ENCODE results near the gene FAM89B. TPM values are rescaled to one million over a fixed set of nuclear protein-coding genes. Genes with fewer than 3 reads are reported as not detected.

FAM89B gene
- total and polyA plus RNA-seq, 10 donors, result 34.5 to 66.1 (median 48.4) TPM

DNA sequence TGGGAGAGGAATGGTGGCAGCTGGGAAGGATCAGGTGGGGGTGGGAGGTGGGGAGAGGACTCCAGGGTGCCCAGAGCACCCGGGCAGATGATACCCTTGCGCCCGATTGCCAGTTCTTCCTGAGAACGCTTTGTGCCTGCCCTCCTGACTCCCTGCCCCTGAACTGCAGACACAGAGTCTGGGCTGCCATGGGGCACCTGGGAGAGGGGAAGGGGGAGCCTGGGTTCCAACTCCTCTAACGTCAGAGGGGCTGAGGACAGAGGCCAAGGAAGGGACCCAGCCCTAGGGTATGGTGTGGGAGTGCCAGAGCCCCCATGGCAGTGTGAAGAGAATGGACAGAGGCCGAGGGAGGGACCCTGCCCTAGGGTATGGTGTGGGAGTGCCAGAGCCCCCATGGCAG, 24.2 kb downstream of the FAM89B start:
- H3K9me3 ChIP-seq, result no peaks in the 10 kb centered on the region
- H3K27me3 ChIP-seq (replicated peaks in 1 of 7), result no peaks in the 10 kb centered on the region
- H3K27ac ChIP-seq, result peak overlapping the region in 1 of 8 donors; percentile 27
- TF ChIP-seq POLR2AphosphoS5 (IDR thresholded peaks at IDR 0.05) (peak; percentile 6 to 58 (median 44)), POLR2A (IDR thresholded peaks at IDR 0.05) (no peak)
- peaks cover 0 to 82% (median 52%) of the 10 kb centered on the region in 6 donors for H3K36me3 ChIP-seq
- intact Hi-C loops (cut with DNase I; ENCODE audit: low total_unique reads), result no loop called here
- no peak overlapping the region for H3K4me3 ChIP-seq
- DNase-seq, result no peak
- H3K4me1 ChIP-seq, result peaks cover 9 to 48% (median 32%) of the 10 kb centered on the region in 6 donors
- WGBS, 5 donors, result 69 to 85% (median 76%) methylated on average over 6 of the region's 6 CpGs

GRCh38 chr11:65598258-65598699, 25.9 kb downstream of the FAM89B start:
- Histone ChIP-seq H3K27ac (no peak overlapping the region), H3K27me3 (replicated peaks in 1 of 7) (no peaks in the 10 kb centered on the region), H3K4me1 (peaks cover 9 to 39% (median 28%) of the 10 kb centered on the region in 6 donors), H3K9me3 (no peaks in the 10 kb centered on the region), H3K36me3 (peaks cover 0 to 82% (median 45%) of the 10 kb centered on the region in 6 donors), H3K4me3 (no peak overlapping the region)
- no peak for DNase-seq
- whole genome bisulfite sequencing, 5 donors, result 86 to 95% (median 89%) methylated on average over 16 of the region's 16 CpGs
- TF ChIP-seq POLR2A (IDR thresholded peaks at IDR 0.05) (no peak), POLR2AphosphoS5 (IDR thresholded peaks at IDR 0.05) (peak in 1 of 3 donors; percentile 69)
- TF ChIP-seq, protein P1, sequence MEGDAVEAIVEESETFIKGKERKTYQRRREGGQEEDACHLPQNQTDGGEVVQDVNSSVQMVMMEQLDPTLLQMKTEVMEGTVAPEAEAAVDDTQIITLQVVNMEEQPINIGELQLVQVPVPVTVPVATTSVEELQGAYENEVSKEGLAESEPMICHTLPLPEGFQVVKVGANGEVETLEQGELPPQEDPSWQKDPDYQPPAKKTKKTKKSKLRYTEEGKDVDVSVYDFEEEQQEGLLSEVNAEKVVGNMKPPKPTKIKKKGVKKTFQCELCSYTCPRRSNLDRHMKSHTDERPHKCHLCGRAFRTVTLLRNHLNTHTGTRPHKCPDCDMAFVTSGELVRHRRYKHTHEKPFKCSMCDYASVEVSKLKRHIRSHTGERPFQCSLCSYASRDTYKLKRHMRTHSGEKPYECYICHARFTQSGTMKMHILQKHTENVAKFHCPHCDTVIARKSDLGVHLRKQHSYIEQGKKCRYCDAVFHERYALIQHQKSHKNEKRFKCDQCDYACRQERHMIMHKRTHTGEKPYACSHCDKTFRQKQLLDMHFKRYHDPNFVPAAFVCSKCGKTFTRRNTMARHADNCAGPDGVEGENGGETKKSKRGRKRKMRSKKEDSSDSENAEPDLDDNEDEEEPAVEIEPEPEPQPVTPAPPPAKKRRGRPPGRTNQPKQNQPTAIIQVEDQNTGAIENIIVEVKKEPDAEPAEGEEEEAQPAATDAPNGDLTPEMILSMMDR (IDR thresholded peaks at IDR 0.05 in 8 of 11, conservative IDR thresholded peaks at IDR 0.05 in 3 of 11), result no peak
- intact Hi-C loops (cut with DNase I; ENCODE audit: low total_unique reads), result no loop called here

DNA sequence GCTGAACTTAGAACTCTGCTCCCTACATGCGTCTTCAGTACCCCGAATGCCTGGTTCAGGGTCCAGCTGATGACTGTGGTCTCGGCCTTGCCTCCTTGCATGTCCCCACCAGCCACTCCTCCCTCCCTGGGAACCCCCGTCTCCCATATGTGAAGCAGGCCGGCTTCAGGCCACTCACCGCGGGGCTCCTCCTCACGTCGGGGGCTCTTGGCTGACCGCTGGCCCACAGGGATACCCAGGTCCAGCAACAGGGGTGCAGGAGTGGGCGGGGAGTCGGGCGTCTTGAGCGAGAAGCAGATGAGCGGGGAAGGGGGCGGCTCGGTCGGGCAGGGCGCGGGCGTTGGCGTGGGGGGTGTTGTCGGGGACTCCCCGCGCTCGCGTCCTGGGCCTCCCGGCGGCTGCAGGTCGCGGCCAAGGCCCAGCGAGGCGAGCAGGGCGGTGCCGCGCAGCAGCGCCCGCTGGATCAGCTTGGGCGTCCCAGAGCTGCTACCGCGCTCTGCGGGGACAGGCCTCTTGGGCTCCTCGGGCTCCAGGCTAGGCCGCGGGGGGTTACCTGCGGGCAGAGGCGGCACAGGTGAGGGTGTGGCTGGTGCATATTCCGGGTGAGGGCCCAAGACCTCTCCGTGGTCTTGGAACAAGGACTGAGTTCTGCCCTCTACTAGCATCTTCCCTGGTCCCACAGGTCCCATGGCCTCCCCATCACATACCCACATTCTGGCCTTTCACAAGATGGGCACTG, 27.0 kb downstream of the FAM89B start:
- no peak for DNase-seq
- 85 to 95% (median 90%) methylated on average over 32 to 49 of the region's 49 CpGs for WGBS, 5 donors
- peaks cover 0 to 82% (median 52%) of the 10 kb centered on the region in 6 donors for H3K36me3 ChIP-seq

DNA sequence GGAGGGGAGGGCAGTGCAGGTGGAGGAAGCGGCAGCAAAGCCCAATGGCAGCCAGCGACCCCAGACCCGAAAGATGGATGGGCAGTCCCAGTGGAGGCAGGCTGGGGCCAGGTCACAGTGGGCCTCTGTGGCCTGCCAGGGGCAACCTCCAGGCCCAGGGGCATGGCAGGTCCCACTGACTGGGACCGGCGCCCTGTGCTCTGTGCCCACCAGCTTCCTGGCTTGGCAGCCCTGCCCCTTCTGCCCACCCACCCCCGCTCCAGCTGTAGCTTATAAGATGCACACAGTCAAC, 27.6 kb downstream of the FAM89B start:
- Histone ChIP-seq H3K9me3 (no peaks in the 10 kb centered on the region), H3K27ac (peak overlapping the region in 1 of 8 donors; percentile 45), H3K36me3 (peaks cover 0 to 86% (median 57%) of the 10 kb centered on the region in 6 donors), H3K4me1 (peaks cover 3 to 28% (median 15%) of the 10 kb centered on the region in 6 donors), H3K4me3 (no peak overlapping the region), H3K27me3 (replicated peaks in 1 of 7) (no peaks in the 10 kb centered on the region)
- 94 to 98% (median 96%) methylated on average over 4 to 6 of the region's 6 CpGs for WGBS, 5 donors
- TF ChIP-seq, protein P1 (IDR thresholded peaks at IDR 0.05 in 8 of 11, conservative IDR thresholded peaks at IDR 0.05 in 3 of 11), result no peak
- peak in 2 of 3 donors; percentile 10 to 56 for TF ChIP-seq POLR2AphosphoS5 (IDR thresholded peaks at IDR 0.05)
- TF ChIP-seq POLR2A (IDR thresholded peaks at IDR 0.05), result no peak
- intact Hi-C loops (cut with DNase I; ENCODE audit: low total_unique reads), result no loop called here
- DNase-seq, result no peak

More for the DNA sequence above, 27.0 kb downstream of the FAM89B start:
- no peaks in the 10 kb centered on the region for H3K27me3 ChIP-seq (replicated peaks in 1 of 7)
- intact Hi-C loops (cut with DNase I; ENCODE audit: low total_unique reads), result no loop called here
- H3K27ac ChIP-seq, result peak overlapping the region in 1 of 8 donors; percentile 45
- H3K4me3 ChIP-seq, result no peak overlapping the region
- TF ChIP-seq POLR2AphosphoS5 (IDR thresholded peaks at IDR 0.05) (peak in 2 of 3 donors; percentile 25 to 67), POLR2A (IDR thresholded peaks at IDR 0.05) (no peak)
- TF ChIP-seq, protein P1 (IDR thresholded peaks at IDR 0.05 in 8 of 11, conservative IDR thresholded peaks at IDR 0.05 in 3 of 11), result no peak
- H3K4me1 ChIP-seq, result peaks cover 4 to 34% (median 20%) of the 10 kb centered on the region in 6 donors
- H3K9me3 ChIP-seq, result no peaks in the 10 kb centered on the region

Data from spleen (tissue), 11 donors.